Stimulated activated CD8-positive, alpha-beta memory T cell treated with anti-CD3 and anti-CD28 coated beads, Interleukin-7, amount 100 ng/mL, for 1 hour (primary cell): ENCODE results near the gene MRAP.

Experiments
- DNase-seq, 2 donors: peaks; one replicate each; pipeline ENCODE4 v3.0.0-alpha.2; 2020; ENCODE audit warnings: low read depth in 2 of 2

The MRAP gene

GRCh38 chr21:32349333-32349944 lies 50.8 kb downstream of the MRAP start:
- DNase-seq = no peak

- no peak for DNase-seq
These were observed 51.7 kb downstream of the MRAP start for GRCh38 chr21:32350211-32350980.

GRCh38 chr21:32350981-32351380 lies 52.3 kb downstream of the MRAP start:
- no peak for DNase-seq

GRCh38 chr21:32351428-32351827 lies 52.8 kb downstream of the MRAP start:
- DNase-seq = no peak

- no peak for DNase-seq
These were observed 53.9 kb downstream of the MRAP start for GRCh38 chr21:32352526-32352925.

GRCh38 chr21:32353002-32353711 lies 54.5 kb downstream of the MRAP start:
- no peak for DNase-seq

- DNase-seq = no peak
These were observed 58.3 kb downstream of the MRAP start for GRCh38 chr21:32356874-32357395.

- DNase-seq = no peak
These were observed 61.1 kb downstream of the MRAP start for GRCh38 chr21:32359719-32360260.

- DNase-seq = no peak
These were observed 61.8 kb downstream of the MRAP start for GRCh38 chr21:32360401-32360975.
